Measurements from ENCODE around the gene PGA5. TPM values are rescaled to one million over a fixed set of nuclear protein-coding genes. Genes with fewer than 3 reads are reported as not detected.
"Not testable (repeated sequence)": the region's sequence is repeated elsewhere in the genome, so short reads cannot be mapped to it uniquely, and the experiment has no call there.

PGA5 gene
- total RNA-seq, 1 donor from 2014 or later: not detected

DNA sequence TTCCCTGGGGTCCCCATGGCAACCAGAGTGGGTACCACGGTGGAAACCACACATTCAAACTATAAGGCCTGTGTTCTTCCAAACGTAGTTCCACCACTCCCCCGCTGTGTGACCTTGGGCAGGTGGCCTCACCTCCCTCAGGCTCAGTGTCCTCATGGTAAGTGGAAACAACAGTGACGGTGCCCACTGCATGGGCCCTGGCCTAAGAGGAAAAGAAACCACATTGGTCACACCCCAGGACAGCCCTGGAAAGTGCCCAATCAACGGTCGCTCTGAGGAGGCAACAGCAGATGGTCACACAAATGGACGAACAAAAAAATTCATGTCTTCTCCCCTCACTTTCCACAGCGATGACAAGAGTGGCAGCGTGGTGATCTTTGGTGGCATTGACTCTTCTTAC is 7.1 kb downstream of the PGA5 start:
- H3K4me3 ChIP-seq (ENCODE audit: low read length in 3 of 3); H3K9me3 ChIP-seq (ENCODE audit: control insufficient read depth in 3 of 3, low read length in 3 of 3); H3K36me3 ChIP-seq (ENCODE audit: control insufficient read depth in 3 of 3, insufficient read depth in 3 of 3, low read length in 3 of 3); H3K4me1 ChIP-seq (ENCODE audit: control insufficient read depth in 3 of 3, insufficient read depth in 3 of 3, low read length in 3 of 3); H3K27me3 ChIP-seq (ENCODE audit: control insufficient read depth in 3 of 3, insufficient read depth in 3 of 3, low read length in 3 of 3); H3K9ac ChIP-seq (ENCODE audit: low read depth in 1 of 3, low read length in 3 of 3); H3K27ac ChIP-seq (ENCODE audit: low read depth, low read length): not testable (repeated sequence)

DNA sequence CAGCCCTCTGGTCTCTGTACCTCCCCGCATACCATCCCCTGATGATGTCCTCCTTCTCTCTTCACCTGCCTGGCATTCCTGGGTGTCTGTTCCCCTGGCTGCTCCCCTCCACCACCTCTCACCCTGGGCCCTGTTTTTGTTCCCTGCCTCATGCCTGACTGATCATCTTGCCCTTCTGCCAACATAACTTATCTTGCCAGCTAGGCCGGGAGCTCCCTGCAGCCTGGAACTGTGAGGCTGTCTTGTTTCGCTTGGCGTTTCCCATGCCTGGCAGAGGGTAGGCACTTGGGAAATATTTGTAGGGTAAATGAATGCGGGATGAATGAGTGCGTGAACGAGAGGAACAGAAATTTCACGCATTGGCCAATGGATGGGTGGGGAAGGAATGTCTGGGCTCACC is 8.2 kb downstream of the PGA5 start:
- H3K4me3 ChIP-seq (ENCODE audit: low read length in 3 of 3); H3K36me3 ChIP-seq (ENCODE audit: control insufficient read depth in 3 of 3, insufficient read depth in 3 of 3, low read length in 3 of 3); H3K9ac ChIP-seq (ENCODE audit: low read depth in 1 of 3, low read length in 3 of 3); H3K9me3 ChIP-seq (ENCODE audit: control insufficient read depth in 3 of 3, low read length in 3 of 3); H3K27me3 ChIP-seq (ENCODE audit: control insufficient read depth in 3 of 3, insufficient read depth in 3 of 3, low read length in 3 of 3); H3K4me1 ChIP-seq (ENCODE audit: control insufficient read depth in 3 of 3, insufficient read depth in 3 of 3, low read length in 3 of 3); H3K27ac ChIP-seq (ENCODE audit: low read depth, low read length): not testable (repeated sequence)

GRCh38 chr11:61250796-61251765 is 10.1 kb downstream of the PGA5 start:
- H3K36me3 ChIP-seq (ENCODE audit: control insufficient read depth in 3 of 3, insufficient read depth in 3 of 3, low read length in 3 of 3); H3K4me3 ChIP-seq (ENCODE audit: low read length in 3 of 3); H3K9ac ChIP-seq (ENCODE audit: low read depth in 1 of 3, low read length in 3 of 3): not testable (repeated sequence)

DNA sequence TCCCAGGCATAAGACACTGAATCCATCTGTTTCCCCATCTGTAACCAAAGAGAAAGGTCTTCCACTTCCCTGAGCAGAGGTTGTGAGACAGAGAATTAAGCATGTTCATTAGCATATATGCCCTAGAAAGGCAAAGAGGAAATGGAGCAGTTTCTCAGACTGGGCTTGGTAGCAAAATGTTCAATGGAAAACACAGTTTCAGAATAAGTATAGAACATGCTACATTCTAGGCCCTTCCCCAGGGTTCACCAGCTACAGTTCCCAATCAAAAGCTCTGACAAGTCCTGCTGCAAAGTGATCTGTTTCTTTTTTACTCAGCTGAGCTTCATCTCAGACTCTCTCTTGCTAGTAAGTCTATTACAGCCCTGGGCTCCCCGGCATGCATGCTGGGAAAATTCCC is 11.4 kb downstream of the PGA5 start:
- not testable (repeated sequence) for H3K36me3 ChIP-seq (ENCODE audit: control insufficient read depth in 3 of 3, insufficient read depth in 3 of 3, low read length in 3 of 3); H3K4me1 ChIP-seq (ENCODE audit: control insufficient read depth in 3 of 3, insufficient read depth in 3 of 3, low read length in 3 of 3); H3K27ac ChIP-seq (ENCODE audit: low read depth, low read length); H3K9ac ChIP-seq (ENCODE audit: low read depth in 1 of 3, low read length in 3 of 3); H3K9me3 ChIP-seq (ENCODE audit: control insufficient read depth in 3 of 3, low read length in 3 of 3); H3K27me3 ChIP-seq (ENCODE audit: control insufficient read depth in 3 of 3, insufficient read depth in 3 of 3, low read length in 3 of 3); H3K4me3 ChIP-seq (ENCODE audit: low read length in 3 of 3)

More at GRCh38 chr11:61250796-61251765, 10.1 kb downstream of the PGA5 start:
- H3K27me3 ChIP-seq (ENCODE audit: control insufficient read depth in 3 of 3, insufficient read depth in 3 of 3, low read length in 3 of 3); H3K9me3 ChIP-seq (ENCODE audit: control insufficient read depth in 3 of 3, low read length in 3 of 3); H3K4me1 ChIP-seq (ENCODE audit: control insufficient read depth in 3 of 3, insufficient read depth in 3 of 3, low read length in 3 of 3); H3K27ac ChIP-seq (ENCODE audit: low read depth, low read length): not testable (repeated sequence)

GRCh38 chr11:61254403-61255025 is 13.5 kb downstream of the PGA5 start:
- no peaks in the 10 kb centered on the region for H3K4me1 ChIP-seq (ENCODE audit: control insufficient read depth in 3 of 3, insufficient read depth in 3 of 3, low read length in 3 of 3)
- H3K9me3 ChIP-seq (ENCODE audit: control insufficient read depth in 3 of 3, low read length in 3 of 3): no peaks in the 10 kb centered on the region
- H3K27me3 ChIP-seq (ENCODE audit: control insufficient read depth in 3 of 3, insufficient read depth in 3 of 3, low read length in 3 of 3): peaks cover 0 to 4% (median 2%) of the 10 kb centered on the region in 3 donors
- no peak overlapping the region for H3K9ac ChIP-seq (ENCODE audit: low read depth in 1 of 3, low read length in 3 of 3)
- H3K27ac ChIP-seq (ENCODE audit: low read depth, low read length): no peak overlapping the region
- H3K36me3 ChIP-seq (ENCODE audit: control insufficient read depth in 3 of 3, insufficient read depth in 3 of 3, low read length in 3 of 3): peaks cover 3 to 10% (median 8%) of the 10 kb centered on the region in 3 donors
- no peak overlapping the region for H3K4me3 ChIP-seq (ENCODE audit: low read length in 3 of 3)

GRCh38 chr11:61256710-61257482 is 15.9 kb downstream of the PGA5 start:
- no peak overlapping the region for H3K4me3 ChIP-seq (ENCODE audit: low read length in 3 of 3)
- peaks cover 3 to 10% (median 8%) of the 10 kb centered on the region in 3 donors for H3K36me3 ChIP-seq (ENCODE audit: control insufficient read depth in 3 of 3, insufficient read depth in 3 of 3, low read length in 3 of 3)
- H3K4me1 ChIP-seq (ENCODE audit: control insufficient read depth in 3 of 3, insufficient read depth in 3 of 3, low read length in 3 of 3): no peaks in the 10 kb centered on the region
- no peak overlapping the region for H3K27ac ChIP-seq (ENCODE audit: low read depth, low read length)
- H3K9me3 ChIP-seq (ENCODE audit: control insufficient read depth in 3 of 3, low read length in 3 of 3): no peaks in the 10 kb centered on the region
- no peak overlapping the region for H3K9ac ChIP-seq (ENCODE audit: low read depth in 1 of 3, low read length in 3 of 3)
- no peaks in the 10 kb centered on the region for H3K27me3 ChIP-seq (ENCODE audit: control insufficient read depth in 3 of 3, insufficient read depth in 3 of 3, low read length in 3 of 3)

- Histone ChIP-seq H3K9ac (ENCODE audit: low read depth in 1 of 3, low read length in 3 of 3) (no peak overlapping the region), H3K27ac (ENCODE audit: low read depth, low read length) (no peak overlapping the region), H3K27me3 (ENCODE audit: control insufficient read depth in 3 of 3, insufficient read depth in 3 of 3, low read length in 3 of 3) (no peaks in the 10 kb centered on the region), H3K36me3 (ENCODE audit: control insufficient read depth in 3 of 3, insufficient read depth in 3 of 3, low read length in 3 of 3) (peaks cover 3 to 10% (median 10%) of the 10 kb centered on the region in 3 donors), H3K9me3 (ENCODE audit: control insufficient read depth in 3 of 3, low read length in 3 of 3) (no peaks in the 10 kb centered on the region), H3K4me3 (ENCODE audit: low read length in 3 of 3) (no peak overlapping the region), H3K4me1 (ENCODE audit: control insufficient read depth in 3 of 3, insufficient read depth in 3 of 3, low read length in 3 of 3) (no peaks in the 10 kb centered on the region)
Observed at GRCh38 chr11:61258546-61258945, 17.6 kb downstream of the PGA5 start.

DNA sequence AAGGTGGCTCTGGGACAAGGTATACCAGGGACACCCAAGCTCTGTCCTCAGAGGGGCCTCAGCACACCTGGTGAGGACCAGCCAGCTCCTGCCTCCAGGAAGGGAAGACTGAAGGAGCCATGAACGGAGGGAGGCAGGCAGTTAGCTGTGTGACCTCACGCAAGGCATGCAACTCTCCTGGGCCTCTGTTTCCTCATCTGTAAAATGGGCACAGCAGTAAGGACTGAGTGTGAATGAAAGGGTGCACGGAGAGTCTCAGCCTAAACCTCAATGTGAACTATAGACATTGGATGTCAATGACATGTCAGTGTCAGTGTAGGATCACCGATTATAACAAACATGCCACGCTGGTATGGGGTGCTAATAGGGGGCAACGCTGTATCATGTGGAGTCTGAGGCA is 18.4 kb downstream of the PGA5 start:
- H3K4me1 ChIP-seq (ENCODE audit: control insufficient read depth in 3 of 3, insufficient read depth in 3 of 3, low read length in 3 of 3): no peaks in the 10 kb centered on the region
- no peaks in the 10 kb centered on the region for H3K9me3 ChIP-seq (ENCODE audit: control insufficient read depth in 3 of 3, low read length in 3 of 3)
- H3K4me3 ChIP-seq (ENCODE audit: low read length in 3 of 3): no peak overlapping the region
- H3K9ac ChIP-seq (ENCODE audit: low read depth in 1 of 3, low read length in 3 of 3): no peak overlapping the region
- H3K27me3 ChIP-seq (ENCODE audit: control insufficient read depth in 3 of 3, insufficient read depth in 3 of 3, low read length in 3 of 3): no peaks in the 10 kb centered on the region
- H3K27ac ChIP-seq (ENCODE audit: low read depth, low read length): no peak overlapping the region
- H3K36me3 ChIP-seq (ENCODE audit: control insufficient read depth in 3 of 3, insufficient read depth in 3 of 3, low read length in 3 of 3): peaks cover 3 to 11% (median 10%) of the 10 kb centered on the region in 3 donors

- Histone ChIP-seq H3K36me3 (ENCODE audit: control insufficient read depth in 3 of 3, insufficient read depth in 3 of 3, low read length in 3 of 3) (peaks cover under 1 to 3% (median under 1%) of the 10 kb centered on the region in 3 donors), H3K4me3 (ENCODE audit: low read length in 3 of 3) (no peak overlapping the region), H3K9ac (ENCODE audit: low read depth in 1 of 3, low read length in 3 of 3) (no peak overlapping the region), H3K27ac (ENCODE audit: low read depth, low read length) (no peak overlapping the region), H3K27me3 (ENCODE audit: control insufficient read depth in 3 of 3, insufficient read depth in 3 of 3, low read length in 3 of 3) (no peaks in the 10 kb centered on the region), H3K4me1 (ENCODE audit: control insufficient read depth in 3 of 3, insufficient read depth in 3 of 3, low read length in 3 of 3) (no peaks in the 10 kb centered on the region), H3K9me3 (ENCODE audit: control insufficient read depth in 3 of 3, low read length in 3 of 3) (no peaks in the 10 kb centered on the region)
Observed at GRCh38 chr11:61264371-61264770, 23.4 kb downstream of the PGA5 start.

All from skeletal muscle tissue (tissue), 4 donors.